K562 (cell line): ENCODE results near the gene P4HB. TPM values are rescaled to one million over a fixed set of nuclear protein-coding genes. Genes with fewer than 3 reads are reported as not detected.

Experiments used
- CEBPB ChIP-seq: fragments of 450-650 bp; IDR thresholded peaks from 2 replicates; pipeline ENCODE4 v1.6.1; 2016; ENCODE audit warnings: missing genetic modification characterization, missing compliant biosample characterization
- CHD2 ChIP-seq: IDR thresholded peaks from 2 replicates; pipeline ENCODE4 v1.6.1; 2011; ENCODE audit warnings: low read depth, low read length
- CREB3L1 ChIP-seq: fragments of 450-650 bp; IDR thresholded peaks from 2 replicates; pipeline ENCODE4 v1.6.1; 2014; ENCODE audit warnings: low read depth, mild to moderate bottlenecking, moderate library complexity, borderline replicate concordance
- GTF2F1 ChIP-seq: IDR thresholded peaks from 2 replicates; pipeline ENCODE4 v1.6.1; 2011; ENCODE audit warnings: low read depth, low read length, improper control_type of control experiment
- MGA ChIP-seq: fragments of 450-650 bp; IDR thresholded peaks from 2 replicates; pipeline ENCODE4 v1.6.1; 2016; ENCODE audit warnings: mild to moderate bottlenecking, moderate library complexity
- NFIX ChIP-seq: fragments of 250-450 bp; sonication (Bioruptor Pico); IDR thresholded peaks from 2 replicates; pipeline ENCODE4 v1.4.0; 2020; ENCODE audit warnings: low read depth, mild to moderate bottlenecking, moderate library complexity
- ZNF12 ChIP-seq: sonication (generic); formaldehyde crosslinking; IDR thresholded peaks from 2 replicates; pipeline ENCODE4 v1.4.0; 2020; ENCODE audit warnings: mild to moderate bottlenecking, missing genetic modification reagents
- ZNF121 ChIP-seq: sonication (generic); formaldehyde crosslinking; conservative IDR thresholded peaks from 2 replicates; pipeline ENCODE4 v1.8.0; 2022; ENCODE audit warnings: missing genetic modification reagents
- polyA plus RNA-seq, 8 experiments: library from polyadenylated mRNA; depleted of rRNA in 4 of 8; stranded (reverse) in 5 of 8; unstranded in 3 of 8; fragments of >200 nt; fragmentation: Nextera tagmentation in 2 of 8; fragmentation: Illumina TruSeq in 1 of 8; extraction: Ambion mirVana in 2 of 8; extraction: Trizol in 1 of 8; gene quantifications; 2 replicates each; pipeline versions ENCODE4 v1.2.1 to v1.2.3, GENCODE V29; 2011 to 2014; ENCODE audit warnings: inconsistent platforms in 1 of 8, missing spikeins in 1 of 8
- total RNA-seq, 7 experiments: library from RNA; depleted of rRNA in 6 of 7; stranded (reverse); fragments of >200 nt in 6 of 7; fragmentation: Illumina TruSeq in 2 of 7; extraction: Trizol in 2 of 7; gene quantifications; 2 replicates each; pipeline versions ENCODE4 v1.2.1 to v1.2.3, GENCODE V29; 2011 to 2021; ENCODE audit warnings: low replicate concordance in 1 of 7

The P4HB gene
- total and polyA plus RNA-seq, 9 of the 15 experiments (the other 6 are each of a cell fraction or from before 2014, with no cell fraction given): 4.4 to 645 (median 325) TPM

- TF ChIP-seq MGA (peak; percentile 97), GTF2F1 (no peak), NFIX (CRISPR knock-in tag) (no peak), ZNF121 (no peak), ZNF12 (CRISPR knock-in tag) (no peak), CREB3L1 (peak; percentile 77), CEBPB (tag) (no peak), CHD2 (no peak)
Observed at GRCh38 chr17:81821603-81822311, 38.6 kb downstream of the P4HB start (continued).
